GM12801 (cell line): Measurements from ENCODE around the gene CTTNBP2NL.

ENCODE experiments used
- CTCF ChIP-seq: IDR thresholded peaks from one replicate; pipeline ENCODE4 v1.5.1; 2011; ENCODE audit warnings: control low read depth; ENCODE audit not compliant: insufficient read length; ENCODE audit errors: extremely low read depth

Gene CTTNBP2NL

GRCh38 chr1:112453876-112454275, 57.9 kb downstream of the CTTNBP2NL start:
- TF ChIP-seq CTCF: no peak

GRCh38 chr1:112454316-112454715, 58.3 kb downstream of the CTTNBP2NL start:
- no peak for TF ChIP-seq CTCF

DNA sequence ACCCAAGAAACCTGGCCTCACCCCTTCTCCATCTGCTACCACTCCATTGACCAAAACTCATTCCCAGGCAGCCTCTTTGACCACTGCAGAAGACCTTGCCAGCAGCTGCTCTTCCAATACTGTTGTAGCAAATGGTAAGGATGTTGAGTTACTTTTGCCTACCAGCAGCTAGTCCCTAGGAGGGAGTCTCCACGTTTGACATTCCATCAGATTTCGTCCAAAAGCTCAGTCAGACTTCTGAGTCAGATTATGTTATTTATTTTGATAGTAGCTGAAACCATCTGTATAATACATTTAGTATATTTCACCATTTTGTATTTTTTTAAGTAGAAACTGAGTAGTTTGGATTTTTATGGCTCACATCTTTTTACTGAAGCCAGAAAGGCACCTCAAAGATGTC, 61.2 kb downstream of the CTTNBP2NL start:
- no peak for TF ChIP-seq CTCF

GRCh38 chr1:112457955-112458354, 61.9 kb downstream of the CTTNBP2NL start:
- no peak for TF ChIP-seq CTCF

- no peak for TF ChIP-seq CTCF
Observed at GRCh38 chr1:112458756-112459155, 62.7 kb downstream of the CTTNBP2NL start.

- no peak for TF ChIP-seq CTCF
Observed at GRCh38 chr1:112460615-112461014, 64.6 kb downstream of the CTTNBP2NL start.

GRCh38 chr1:112461200-112461871, 65.3 kb downstream of the CTTNBP2NL start:
- no peak for TF ChIP-seq CTCF
